GM12878 (cell line): Measurements from ENCODE around the gene PTGFRN. TPM values are rescaled to one million over a fixed set of nuclear protein-coding genes. Genes with fewer than 3 reads are reported as not detected.
"Not testable (repeated sequence)": the region's sequence is repeated elsewhere in the genome, so short reads cannot be mapped to it uniquely, and the experiment has no call there.

Experiments used
- ATAC-seq: fragments of 200-7000 bp; cut with Tn5 transposase; 3 replicates; pipeline ENCODE4 v1.9.1; 2020; ENCODE audit warnings: mild to moderate bottlenecking, moderate library complexity
- BruUV-seq: library from RNA; stranded (reverse); fragments of 400-500 nt; replicated peaks from 2 replicates; lab custom pipeline; 2021; lab: Mats Ljungman, UMichigan
- CTCF ChIA-PET: fragments of 300-600 bp; sonication (Branson Sonifier 250); formaldehyde crosslinking; extraction: SDS; loops from one replicate; lab custom pipeline; 2021; ENCODE audit warnings: inconsistent platforms; lab: Yijun Ruan, JAX
- POLR2A ChIA-PET: fragments of 350-600 bp; formaldehyde crosslinking; extraction: SDS; loops from one replicate; lab custom pipeline; 2021; ENCODE audit warnings: inconsistent platforms; lab: Charles Lee
- RAD21 ChIA-PET: fragments of 300-600 bp; sonication (Branson Sonifier 250); formaldehyde crosslinking; loops from one replicate; lab custom pipeline; 2023; ENCODE audit warnings: antibody characterized with exemption; ENCODE audit not compliant: unreplicated experiment; lab: Charles Lee
- SMC1A ChIA-PET: fragments of 300-600 bp; sonication (Branson Sonifier 250); formaldehyde crosslinking; loops from one replicate; lab custom pipeline; 2023; ENCODE audit not compliant: unreplicated experiment, uncharacterized antibody; lab: Charles Lee
- DNase-seq: peaks from one replicate; pipeline ENCODE4 v3.0.0-alpha.2; 2011; ENCODE audit warnings: low read depth, low spot score
- FAIRE-seq: peaks from 3 replicates; lab custom pipeline; 2011; peaks lifted over from hg19 to GRCh38; lab: Jason Lieb, UNC
- H2AFZ ChIP-seq: 2 replicates; pipeline ENCODE4 v1.6.0; 2011; ENCODE audit warnings: low read depth, low read length, control low read depth; ENCODE audit not compliant: control insufficient read depth
- H3K27ac ChIP-seq: 2 replicates; pipeline ENCODE4 v1.5.1; 2011; ENCODE audit warnings: control low read depth; ENCODE audit not compliant: control insufficient read depth, insufficient read depth
- H3K27me3 ChIP-seq, 2 experiments: replicated peaks in 1 of 2; 2 replicates each; pipeline versions ENCODE4 v1.6.0 to v1.6.1; 2011; ENCODE audit warnings: low read length in 1 of 2; ENCODE audit not compliant: control insufficient read depth in 2 of 2, insufficient read depth in 2 of 2
- H3K36me3 ChIP-seq, 2 experiments: 2 replicates each; pipeline ENCODE4 v1.5.1; 2011; ENCODE audit warnings: low read length in 1 of 2; ENCODE audit not compliant: control insufficient read depth in 2 of 2, insufficient read depth in 2 of 2
- H3K4me1 ChIP-seq: 2 replicates; pipeline ENCODE4 v1.6.1; 2011; ENCODE audit warnings: mild to moderate bottlenecking, low read length, moderate library complexity, mixed read lengths; ENCODE audit not compliant: control insufficient read depth, insufficient read depth
- H3K4me2 ChIP-seq: 2 replicates; pipeline ENCODE4 v1.6.0; 2011; ENCODE audit warnings: control low read depth; ENCODE audit not compliant: control insufficient read depth, insufficient read depth
- H3K4me3 ChIP-seq: fragments of 200-600 bp; sonication (generic); 2 replicates; pipeline ENCODE4 v1.5.1; 2016
- H3K79me2 ChIP-seq: 2 replicates; pipeline ENCODE4 v1.6.0; 2011; ENCODE audit warnings: low read length; ENCODE audit not compliant: control insufficient read depth, insufficient read depth
- H3K9ac ChIP-seq: 2 replicates; pipeline ENCODE4 v1.8.0; 2011; ENCODE audit warnings: low read length, control low read depth, mixed read lengths; ENCODE audit not compliant: control insufficient read depth, insufficient read depth
- H3K9me3 ChIP-seq: replicated peaks from 3 replicates; pipeline ENCODE4 v1.5.1; 2011; ENCODE audit warnings: mild to moderate bottlenecking, low read length; ENCODE audit not compliant: control insufficient read depth, insufficient read depth
- H4K20me1 ChIP-seq: 2 replicates; pipeline ENCODE4 v1.6.0; 2011; ENCODE audit not compliant: control insufficient read depth, insufficient read depth
- CHD4 ChIP-seq: fragments of 200-600 bp; sonication (generic); IDR thresholded peaks from 2 replicates; pipeline ENCODE4 v1.6.1; 2016; ENCODE audit warnings: mild to moderate bottlenecking
- GABPA ChIP-seq: IDR thresholded peaks from 2 replicates; pipeline ENCODE4 v1.6.1; 2014; ENCODE audit warnings: antibody characterized with exemption, low read depth, mild to moderate bottlenecking, inconsistent platforms
- HDAC6 ChIP-seq: fragments of 200-600 bp; sonication (generic); IDR thresholded peaks from one replicate; pipeline ENCODE4 v1.8.0; 2017; ENCODE audit warnings: antibody characterized with exemption; ENCODE audit not compliant: unreplicated experiment
- NFYA ChIP-seq: IDR thresholded peaks from 2 replicates; pipeline ENCODE4 v1.6.1; 2011; ENCODE audit warnings: low read depth, mild to moderate bottlenecking, low read length, improper control_type of control experiment, borderline replicate concordance
- NR2C2 ChIP-seq: IDR thresholded peaks from 2 replicates; pipeline ENCODE4 v1.6.1; 2011; ENCODE audit warnings: borderline replicate concordance, low read depth; ENCODE audit not compliant: control insufficient read depth, insufficient read length
- PML ChIP-seq: IDR thresholded peaks from 2 replicates; pipeline ENCODE4 v1.6.1; 2012; ENCODE audit warnings: low read length, inconsistent platforms
- STAT1 ChIP-seq: fragments of 450-650 bp; conservative IDR thresholded peaks from 2 replicates; pipeline ENCODE4 v1.6.1; 2014; ENCODE audit warnings: antibody characterized with exemption, mild to moderate bottlenecking
- TAF1 ChIP-seq: IDR thresholded peaks from 2 replicates; pipeline ENCODE4 v1.6.1; 2011; ENCODE audit warnings: mild to moderate bottlenecking, low read depth, low read length, borderline replicate concordance
- YBX1 ChIP-seq: fragments of 450-650 bp; IDR thresholded peaks from 2 replicates; pipeline ENCODE4 v1.6.1; 2016; ENCODE audit warnings: antibody characterized with exemption
- ZBED1 ChIP-seq: IDR thresholded peaks from 2 replicates; pipeline ENCODE4 v1.6.1; 2016; ENCODE audit warnings: borderline replicate concordance
- WGBS: methylation state at CpG from one replicate; pipeline ENCODE4 v1.1.6; 2016; ENCODE audit warnings: low lambda C conversion rate; ENCODE audit not compliant: insufficient replicate concordance, insufficient coverage; ENCODE audit errors: missing lambda C conversion rate; 5-methylcytosine and 5-hydroxymethylcytosine counted together
- in situ Hi-C: fragments of 300-500 bp; cut with MboI; formaldehyde crosslinking; loops from 9 replicates; pipeline ENCODE4 v1.14.3; 2018; ENCODE audit warnings: mixed read lengths
- intact Hi-C: fragments of 100-400 bp; cut with micrococcal nuclease; formaldehyde crosslinking; loops from one replicate; pipeline ENCODE4 v1.14.2; 2022; ENCODE audit not compliant: unreplicated experiment
- polyA plus RNA-seq, 11 experiments: library from polyadenylated mRNA; depleted of rRNA in 4 of 11; unstranded in 6 of 11; stranded (reverse) in 5 of 11; fragments of >200 nt; fragmentation: Nextera tagmentation in 4 of 11; fragmentation: Illumina TruSeq in 1 of 11; extraction: Ambion mirVana in 4 of 11; extraction: Trizol in 1 of 11; gene quantifications; 1 replicate in 1 of 11; 2 replicates in 10 of 11; pipeline versions ENCODE4 v1.2.1 to v1.2.3, GENCODE V29; 2011 to 2016; ENCODE audit warnings: inconsistent platforms in 2 of 11, missing spikeins in 2 of 11, low read depth in 1 of 11
- total RNA-seq, 4 experiments: library from RNA; depleted of rRNA in 3 of 4; stranded (reverse); fragments of >200 nt in 3 of 4; fragmentation: Illumina TruSeq in 1 of 4; extraction: Trizol in 1 of 4; gene quantifications; 2 replicates each; pipeline versions ENCODE4 v1.2.1 to v1.2.3, GENCODE V29; 2013 to 2021

The PTGFRN gene
- total and polyA plus RNA-seq, 10 of the 15 experiments (the other 5 are each of a cell fraction or from before 2014, with no cell fraction given) = 2.7 to 8.3 (median 5.1) TPM

DNA sequence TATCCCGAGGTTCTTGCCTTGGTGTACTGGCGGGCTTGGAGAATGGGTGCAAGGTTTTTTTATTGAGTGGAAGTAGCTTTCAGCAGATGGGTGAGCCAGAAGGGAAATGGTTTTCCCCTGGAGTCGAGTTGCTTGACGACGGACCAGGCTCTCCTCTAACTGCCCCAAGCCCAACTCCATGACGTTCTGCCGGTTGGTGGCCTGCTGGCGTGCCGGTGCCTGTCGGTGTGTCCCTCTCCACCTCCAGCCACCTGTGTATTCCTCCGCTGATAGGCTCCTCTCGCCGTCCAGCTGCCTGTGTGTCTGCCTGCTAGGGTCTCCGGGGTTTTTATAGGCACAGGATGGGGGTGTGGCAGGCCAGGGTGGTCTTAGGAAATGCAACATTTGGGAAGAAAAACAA lies 34.3 kb upstream of the PTGFRN start:
- Histone ChIP-seq H3K36me3 (no peaks in the 10 kb centered on the region), H3K4me3 (no peak overlapping the region), H2AFZ (no peak overlapping the region), H3K79me2 (no peaks in the 10 kb centered on the region), H3K4me1 (peaks cover 14% of the 10 kb centered on the region; the same call in 1 of the 2 replicates), H3K9me3 (no peaks in the 10 kb centered on the region; the same call in 2 of the 3 replicates), H3K4me2 (no peak overlapping the region), H4K20me1 (no peaks in the 10 kb centered on the region), H3K27me3 (no peaks in the 10 kb centered on the region), H3K9ac (no peak overlapping the region), H3K27ac (no peak overlapping the region)
- ATAC-seq (no peak), DNase-seq (no peak), FAIRE-seq (no peak)
- TF ChIP-seq YBX1 = no peak
- no peak for TF ChIP-seq ZBED1
- TF ChIP-seq STAT1 = no peak
- TF ChIP-seq NR2C2 = no peak
- no peak for TF ChIP-seq HDAC6
- no peak for TF ChIP-seq CHD4
- TF ChIP-seq GABPA = no peak
- TF ChIP-seq TAF1 = no peak
- no peak for TF ChIP-seq PML
- TF ChIP-seq NFYA = no peak
- 72% methylated on average over 14 of the region's 14 CpGs for WGBS
- BruUV-seq = no TSS peak
- intact Hi-C loops (no loop called here), in situ Hi-C loops (no loop called here)
- ChIA-PET POLR2A (interaction anchor here (0.7 to 0.9 kb wide), 2 partner anchors 48 to 80 kb away, joined by 3 to 7 read pairs; no protein-coding TSS in a partner anchor), SMC1A (interaction anchor here (1.5 to 4.1 kb wide), 2 partner anchors 9 to 19 kb away, joined by 4 to 39 read pairs; no protein-coding TSS in a partner anchor), CTCF (interaction anchor here (0.6 to 1.6 kb wide), 6 partner anchors 8 to 253 kb away, joined by 3 to 4 read pairs (median 3); no protein-coding TSS in a partner anchor), RAD21 (interaction anchor here (10.2 kb wide), 1 partner anchor 49 kb away, joined by 96 read pairs; no protein-coding TSS in a partner anchor)

DNA sequence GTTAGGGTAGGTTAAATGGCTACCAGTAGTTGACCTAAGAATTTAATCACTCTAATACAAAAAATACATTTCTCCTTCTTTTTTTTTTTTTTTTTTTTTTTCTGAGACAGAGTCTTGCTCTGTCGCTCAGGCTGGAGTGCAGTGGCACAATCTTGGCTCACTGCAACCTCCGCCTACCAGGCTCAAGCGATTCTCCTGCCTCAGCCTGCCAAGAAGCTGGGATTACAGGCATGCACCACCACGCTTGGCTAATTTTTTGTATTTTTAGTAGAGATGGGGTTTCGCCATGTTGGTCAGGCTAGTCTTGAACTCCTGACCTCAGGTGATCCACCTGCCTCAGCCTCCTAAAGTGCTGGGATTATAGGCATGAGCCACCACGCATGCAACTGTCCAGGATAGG lies 33.8 kb upstream of the PTGFRN start:
- in situ Hi-C loops, H3K4me3 ChIP-seq, H3K27ac ChIP-seq, H3K79me2 ChIP-seq, H4K20me1 ChIP-seq, H2AFZ ChIP-seq, intact Hi-C loops, DNase-seq, H3K36me3 ChIP-seq, H3K4me2 ChIP-seq, BruUV-seq, H3K9ac ChIP-seq, H3K9me3 ChIP-seq, H3K27me3 ChIP-seq, ATAC-seq, FAIRE-seq: not testable (repeated sequence)
- ChIA-PET CTCF (interaction anchor here (0.6 to 8.4 kb wide), 4 partner anchors 40 to 138 kb away, joined by 3 to 68 read pairs (median 12); partner anchors contain the start of gene CD101), SMC1A (interaction anchor here (2.4 to 3.4 kb wide), 3 partner anchors 11 to 49 kb away, joined by 9 to 41 read pairs (median 15); no protein-coding TSS in a partner anchor), RAD21 (interaction anchor here (1.4 to 10.2 kb wide), 3 partner anchors 50 to 181 kb away, joined by 3 to 96 read pairs (median 21); no protein-coding TSS in a partner anchor), POLR2A (interaction anchor here (0.7 to 1.1 kb wide), 2 partner anchors 49 to 81 kb away, joined by 4 to 7 read pairs; no protein-coding TSS in a partner anchor)
- peaks cover 14% of the 10 kb centered on the region; the same call in 1 of the 2 replicates for H3K4me1 ChIP-seq
- 55% methylated on average over 5 of the region's 6 CpGs for WGBS
